ENCODE data around the gene TSPAN10. TPM values are rescaled to one million over a fixed set of nuclear protein-coding genes. Genes with fewer than 3 reads are reported as not detected.
A peak's percentile ranks its signal among the peaks of the same experiment; 100 is the strongest.

The TSPAN10 gene
- total and polyA plus RNA-seq, 2 of the 13 experiments (the other 11 are each of a cell fraction or from before 2014, with no cell fraction given), result 0.54 to 0.75 TPM

- POLR2A ChIA-PET, result interaction anchor here (0.5 to 2.1 kb wide), 6 partner anchors 10 to 71 kb away, joined by 3 to 15 read pairs (median 5); partner anchors contain the start of genes CCDC137 and OXLD1
- intact Hi-C loops (cut with micrococcal nuclease; ENCODE audit: unreplicated experiment) (no loop called here), in situ Hi-C loops (cut with HindIII; ENCODE audit: extremely low pct_ligation_motif_present, low pct_unique_long_range_greater_than_20kb) (no loop called here)
- no TSS peak for BruUV-seq (replicated peaks)
- ATAC-seq (peak; percentile 68), FAIRE-seq (no peak), DNase-seq (ENCODE audit: low spot score) (no peak)
- Histone ChIP-seq H3K36me3 (replicated peaks in 1 of 2; ENCODE audit: control insufficient read depth in 1 of 2, insufficient read depth in 2 of 2, low read length in 2 of 2) (no peaks in the 10 kb centered on the region), H3K4me2 (ENCODE audit: low read depth, low read length) (peak overlapping the region; percentile 45), H3K4me1 (ENCODE audit: insufficient read depth, low read length) (peaks cover 80% of the 10 kb centered on the region), H3K27ac (ENCODE audit: extremely low read length, insufficient read depth, low read length) (no peak overlapping the region), H3K9me3 (ENCODE audit: low read length) (no peaks in the 10 kb centered on the region), H3K79me2 (ENCODE audit: insufficient read depth, low read length) (no peaks in the 10 kb centered on the region), H3K4me3 (replicated peaks in 1 of 3; ENCODE audit: insufficient read depth in 1 of 3, low read depth in 2 of 3, low read length in 3 of 3) (peak overlapping the region in 1 of 3 experiments; percentile 45; a peak in 1 of 6 replicates), H3K27me3 (ENCODE audit: control insufficient read depth in 1 of 2, insufficient read depth in 2 of 2, low read length in 2 of 2) (peaks cover 0 to 17% of the 10 kb centered on the region in 2 experiments; a peak in 3 of 5 replicates), H2AFZ (ENCODE audit: low read length) (no peak overlapping the region), H4K20me1 (ENCODE audit: insufficient read depth, low read length) (no peaks in the 10 kb centered on the region), H3K9ac (ENCODE audit: insufficient read depth, low read depth, low read length) (peak overlapping the region; percentile 38; the same call in 1 of the 2 replicates)
- WGBS (ENCODE audit: low lambda C conversion rate), result 24% methylated on average over 13 of the region's 18 CpGs
- CTCF ChIA-PET (ENCODE audit: low intra/inter-chr PET ratio, low total read pairs), result no interaction called here
- TF ChIP-seq NCOA5 (CRISPR knock-in tag; IDR thresholded peaks at IDR 0.05) (no peak), ZZZ3 (CRISPR knock-in tag; IDR thresholded peaks at IDR 0.05; ENCODE audit: borderline replicate concordance) (peak; percentile 48; the same call in 1 of the 2 replicates), PHF20 (CRISPR knock-in tag; IDR thresholded peaks at IDR 0.05) (0 out of 2 replicates have a peak, but pooled peaks have one; percentile 9), MEF2D (CRISPR knock-in tag; IDR thresholded peaks at IDR 0.05) (no peak; the same call in 1 of the 2 replicates), ZNF609 (CRISPR knock-in tag; IDR thresholded peaks at IDR 0.05; ENCODE audit: borderline replicate concordance) (0 out of 2 replicates have a peak, but pooled peaks have one; percentile 32), ZSCAN9 (CRISPR knock-in tag; IDR thresholded peaks at IDR 0.05; ENCODE audit: borderline replicate concordance) (no peak), ZNF260 (CRISPR knock-in tag; IDR thresholded peaks at IDR 0.05; ENCODE audit: borderline replicate concordance, low read depth) (no peak), ZFP91 (CRISPR knock-in tag; IDR thresholded peaks at IDR 0.05; ENCODE audit: borderline replicate concordance) (peak; percentile 50; the same call in 1 of the 2 replicates), ZNF546 (CRISPR knock-in tag; conservative IDR thresholded peaks at IDR 0.05) (0 out of 2 replicates have a peak, but pooled peaks have one; percentile 43), ZNF263 (CRISPR knock-in tag; IDR thresholded peaks at IDR 0.05) (0 out of 2 replicates have a peak, but pooled peaks have one; percentile 14), ZNF766 (CRISPR knock-in tag; IDR thresholded peaks at IDR 0.05; ENCODE audit: borderline replicate concordance) (peak; percentile 76; the same call in 1 of the 2 replicates)
Observed at GRCh38 chr17:81655378-81656117, 18.6 kb downstream of the TSPAN10 start.

Data from HepG2 (cell line).